ENCODE results near the gene AFM. TPM values are rescaled to one million over a fixed set of nuclear protein-coding genes. Genes with fewer than 3 reads are reported as not detected.
A peak's percentile ranks its signal among the peaks of the same experiment; 100 is the strongest.

The AFM gene
- total and polyA plus RNA-seq, 2 of the 13 experiments (the other 11 are each of a cell fraction or from before 2014, with no cell fraction given) = 0.13 to 1.8 TPM

DNA sequence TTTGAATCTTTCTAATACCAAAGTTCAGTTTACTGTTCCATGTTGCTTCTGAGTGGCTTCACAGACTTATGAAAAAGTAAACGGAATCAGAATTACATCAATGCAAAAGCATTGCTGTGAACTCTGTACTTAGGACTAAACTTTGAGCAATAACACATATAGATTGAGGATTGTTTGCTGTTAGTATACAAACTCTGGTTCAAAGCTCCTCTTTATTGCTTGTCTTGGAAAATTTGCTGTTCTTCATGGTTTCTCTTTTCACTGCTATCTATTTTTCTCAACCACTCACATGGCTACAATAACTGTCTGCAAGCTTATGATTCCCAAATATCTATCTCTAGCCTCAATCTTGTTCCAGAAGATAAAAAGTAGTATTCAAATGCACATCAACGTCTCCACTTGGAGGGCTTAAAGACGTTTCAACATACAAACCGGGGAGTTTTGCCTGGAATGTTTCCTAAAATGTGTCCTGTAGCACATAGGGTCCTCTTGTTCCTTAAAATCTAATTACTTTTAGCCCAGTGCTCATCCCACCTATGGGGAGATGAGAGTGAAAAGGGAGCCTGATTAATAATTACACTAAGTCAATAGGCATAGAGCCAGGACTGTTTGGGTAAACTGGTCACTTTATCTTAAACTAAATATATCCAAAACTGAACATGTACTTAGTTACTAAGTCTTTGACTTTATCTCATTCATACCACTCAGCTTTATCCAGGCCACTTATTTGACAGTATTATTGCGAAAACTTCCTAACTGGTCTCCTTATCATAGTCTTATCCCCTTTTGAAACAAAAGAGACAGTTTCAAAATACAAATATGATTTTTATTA is 49.2 kb upstream of the AFM start (continued):
- TF ChIP-seq SMARCC2 (IDR thresholded peaks at IDR 0.05) (peak; percentile 92), DNMT1 (CRISPR knock-in tag; IDR thresholded peaks at IDR 0.05) (no peak), STAG1 (CRISPR knock-in tag; IDR thresholded peaks at IDR 0.05) (peak; percentile 7; the same call in 1 of the 2 replicates), ZNF205 (CRISPR knock-in tag; IDR thresholded peaks at IDR 0.05) (peak; percentile 31; the same call in 1 of the 2 replicates), RCOR2 (CRISPR knock-in tag; IDR thresholded peaks at IDR 0.05) (no peak), ZBTB3 (CRISPR knock-in tag; IDR thresholded peaks at IDR 0.05; ENCODE audit: borderline replicate concordance, low read depth) (no peak), NCOR1 (IDR thresholded peaks at IDR 0.05; ENCODE audit: borderline replicate concordance, low read length) (peak; percentile 100), SRY (CRISPR knock-in tag; IDR thresholded peaks at IDR 0.05) (no peak), GATAD2A (CRISPR knock-in tag; IDR thresholded peaks at IDR 0.05) (peak; percentile 94), SIX4 (CRISPR knock-in tag; IDR thresholded peaks at IDR 0.05) (peak; percentile 74), MIER3 (CRISPR knock-in tag; IDR thresholded peaks at IDR 0.05; ENCODE audit: borderline replicate concordance) (peak; percentile 87; the same call in 1 of the 2 replicates), XRCC5 (optimal IDR thresholded peaks at IDR 0.05; ENCODE audit: low read length) (no peak), ZBTB20 (CRISPR knock-in tag; IDR thresholded peaks at IDR 0.05; ENCODE audit: borderline replicate concordance, low read depth) (peak; percentile 100), TRIM24 (CRISPR knock-in tag; IDR thresholded peaks at IDR 0.05) (peak; percentile 62; the same call in 1 of the 2 replicates), MAFK (conservative IDR thresholded peaks at IDR 0.05 in 1 of 2, IDR thresholded peaks at IDR 0.05 in 1 of 2; ENCODE audit: low read length in 2 of 2) (peak; percentile 14 to 48; a peak in 2 of 4 replicates), ZNF552 (CRISPR knock-in tag; IDR thresholded peaks at IDR 0.05; ENCODE audit: borderline replicate concordance) (no peak), ZNF230 (CRISPR knock-in tag; IDR thresholded peaks at IDR 0.05) (no peak)
- TF ChIP-seq, protein P1, sequence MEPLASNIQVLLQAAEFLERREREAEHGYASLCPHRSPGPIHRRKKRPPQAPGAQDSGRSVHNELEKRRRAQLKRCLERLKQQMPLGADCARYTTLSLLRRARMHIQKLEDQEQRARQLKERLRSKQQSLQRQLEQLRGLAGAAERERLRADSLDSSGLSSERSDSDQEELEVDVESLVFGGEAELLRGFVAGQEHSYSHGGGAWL (CRISPR knock-in tag; IDR thresholded peaks at IDR 0.05) = no peak
- TF ChIP-seq, protein P2, sequence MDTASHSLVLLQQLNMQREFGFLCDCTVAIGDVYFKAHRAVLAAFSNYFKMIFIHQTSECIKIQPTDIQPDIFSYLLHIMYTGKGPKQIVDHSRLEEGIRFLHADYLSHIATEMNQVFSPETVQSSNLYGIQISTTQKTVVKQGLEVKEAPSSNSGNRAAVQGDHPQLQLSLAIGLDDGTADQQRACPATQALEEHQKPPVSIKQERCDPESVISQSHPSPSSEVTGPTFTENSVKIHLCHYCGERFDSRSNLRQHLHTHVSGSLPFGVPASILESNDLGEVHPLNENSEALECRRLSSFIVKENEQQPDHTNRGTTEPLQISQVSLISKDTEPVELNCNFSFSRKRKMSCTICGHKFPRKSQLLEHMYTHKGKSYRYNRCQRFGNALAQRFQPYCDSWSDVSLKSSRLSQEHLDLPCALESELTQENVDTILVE (CRISPR knock-in tag; IDR thresholded peaks at IDR 0.05) = no peak
- TF ChIP-seq, protein P3, sequence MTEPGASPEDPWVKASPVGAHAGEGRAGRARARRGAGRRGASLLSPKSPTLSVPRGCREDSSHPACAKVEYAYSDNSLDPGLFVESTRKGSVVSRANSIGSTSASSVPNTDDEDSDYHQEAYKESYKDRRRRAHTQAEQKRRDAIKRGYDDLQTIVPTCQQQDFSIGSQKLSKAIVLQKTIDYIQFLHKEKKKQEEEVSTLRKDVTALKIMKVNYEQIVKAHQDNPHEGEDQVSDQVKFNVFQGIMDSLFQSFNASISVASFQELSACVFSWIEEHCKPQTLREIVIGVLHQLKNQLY (CRISPR knock-in tag; IDR thresholded peaks at IDR 0.05) = peak; percentile 85
- TF ChIP-seq, protein P4, sequence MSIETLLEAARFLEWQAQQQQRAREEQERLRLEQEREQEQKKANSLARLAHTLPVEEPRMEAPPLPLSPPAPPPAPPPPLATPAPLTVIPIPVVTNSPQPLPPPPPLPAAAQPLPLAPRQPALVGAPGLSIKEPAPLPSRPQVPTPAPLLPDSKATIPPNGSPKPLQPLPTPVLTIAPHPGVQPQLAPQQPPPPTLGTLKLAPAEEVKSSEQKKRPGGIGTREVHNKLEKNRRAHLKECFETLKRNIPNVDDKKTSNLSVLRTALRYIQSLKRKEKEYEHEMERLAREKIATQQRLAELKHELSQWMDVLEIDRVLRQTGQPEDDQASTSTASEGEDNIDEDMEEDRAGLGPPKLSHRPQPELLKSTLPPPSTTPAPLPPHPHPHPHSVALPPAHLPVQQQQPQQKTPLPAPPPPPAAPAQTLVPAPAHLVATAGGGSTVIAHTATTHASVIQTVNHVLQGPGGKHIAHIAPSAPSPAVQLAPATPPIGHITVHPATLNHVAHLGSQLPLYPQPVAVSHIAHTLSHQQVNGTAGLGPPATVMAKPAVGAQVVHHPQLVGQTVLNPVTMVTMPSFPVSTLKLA (IDR thresholded peaks at IDR 0.05) = no peak
